Neutrophil (primary cell): ENCODE results near the gene ZSCAN26.

Experiments used
- H3K27ac ChIP-seq: fragments of 200-600 bp; sonication (generic); 2 replicates; pipeline ENCODE4 v1.5.1; 2016; ENCODE audit warnings: mild to moderate bottlenecking, moderate library complexity
- H3K27me3 ChIP-seq: fragments of 200-600 bp; sonication (generic); 2 replicates; pipeline ENCODE4 v1.6.0; 2016; ENCODE audit warnings: mild to moderate bottlenecking
- H3K36me3 ChIP-seq: fragments of 200-600 bp; sonication (generic); 2 replicates; pipeline ENCODE4 v1.5.1; 2017
- H3K4me1 ChIP-seq, 2 experiments: fragments of 200-600 bp in 1 of 2; sonication (generic) in 1 of 2; 1 replicate in 1 of 2; 2 replicates in 1 of 2; pipeline versions ENCODE4 v1.5.1 to v1.6.1; 2013 to 2016; ENCODE audit warnings: low read depth in 1 of 2, low read length in 1 of 2, mild to moderate bottlenecking in 1 of 2, moderate library complexity in 1 of 2; ENCODE audit not compliant: control insufficient read depth in 1 of 2, insufficient read depth in 1 of 2
- H3K4me3 ChIP-seq, 2 experiments: fragments of 200-600 bp in 1 of 2; sonication (generic) in 1 of 2; 1 replicate in 1 of 2; 2 replicates in 1 of 2; pipeline ENCODE4 v1.5.1; 2013 to 2016; ENCODE audit warnings: low read depth in 1 of 2, low read length in 1 of 2, mild to moderate bottlenecking in 1 of 2, moderate library complexity in 1 of 2
- H3K9me3 ChIP-seq: fragments of 200-600 bp; sonication (generic); 2 replicates; pipeline ENCODE4 v1.5.1; 2016
- TF ChIP-seq, protein P1 (sequence below): fragments of 200-600 bp; sonication (generic); IDR thresholded peaks from 2 replicates; pipeline ENCODE4 v1.5.1; 2016; ENCODE audit warnings: antibody characterized with exemption

Gene ZSCAN26

GRCh38 chr6:28266962-28267694 lies at the start of gene ZSCAN26:
Gene ZSCAN26 (plus strand): TSS chr6:28267143. CDS start chr6:28271920, 4,777 bp downstream.
- H3K4me3 ChIP-seq = peak within 1 kb of the TSS; percentile 65 to 70
- H3K27me3 ChIP-seq = peaks cover 29% of the 10 kb centered on the region
- peak within 1 kb of the TSS; percentile 54 for H3K27ac ChIP-seq
- H3K4me1 ChIP-seq = peaks cover 9 to 14% of the 10 kb centered on the region in 2 experiments
- H3K36me3 ChIP-seq = peaks cover 4% of the 10 kb centered on the region
- TF ChIP-seq, protein P1, sequence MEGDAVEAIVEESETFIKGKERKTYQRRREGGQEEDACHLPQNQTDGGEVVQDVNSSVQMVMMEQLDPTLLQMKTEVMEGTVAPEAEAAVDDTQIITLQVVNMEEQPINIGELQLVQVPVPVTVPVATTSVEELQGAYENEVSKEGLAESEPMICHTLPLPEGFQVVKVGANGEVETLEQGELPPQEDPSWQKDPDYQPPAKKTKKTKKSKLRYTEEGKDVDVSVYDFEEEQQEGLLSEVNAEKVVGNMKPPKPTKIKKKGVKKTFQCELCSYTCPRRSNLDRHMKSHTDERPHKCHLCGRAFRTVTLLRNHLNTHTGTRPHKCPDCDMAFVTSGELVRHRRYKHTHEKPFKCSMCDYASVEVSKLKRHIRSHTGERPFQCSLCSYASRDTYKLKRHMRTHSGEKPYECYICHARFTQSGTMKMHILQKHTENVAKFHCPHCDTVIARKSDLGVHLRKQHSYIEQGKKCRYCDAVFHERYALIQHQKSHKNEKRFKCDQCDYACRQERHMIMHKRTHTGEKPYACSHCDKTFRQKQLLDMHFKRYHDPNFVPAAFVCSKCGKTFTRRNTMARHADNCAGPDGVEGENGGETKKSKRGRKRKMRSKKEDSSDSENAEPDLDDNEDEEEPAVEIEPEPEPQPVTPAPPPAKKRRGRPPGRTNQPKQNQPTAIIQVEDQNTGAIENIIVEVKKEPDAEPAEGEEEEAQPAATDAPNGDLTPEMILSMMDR = no peak
- H3K9me3 ChIP-seq = no peaks in the 10 kb centered on the region

GRCh38 chr6:28217890-28218289 lies 49.1 kb upstream of the ZSCAN26 start:
- TF ChIP-seq, protein P1 = no peak
- Histone ChIP-seq H3K9me3 (no peaks in the 10 kb centered on the region), H3K27ac (no peak overlapping the region), H3K36me3 (no peaks in the 10 kb centered on the region), H3K4me3 (no peak overlapping the region), H3K27me3 (peaks cover 92% of the 10 kb centered on the region), H3K4me1 (peaks cover 5 to 11% of the 10 kb centered on the region in 2 experiments)

DNA sequence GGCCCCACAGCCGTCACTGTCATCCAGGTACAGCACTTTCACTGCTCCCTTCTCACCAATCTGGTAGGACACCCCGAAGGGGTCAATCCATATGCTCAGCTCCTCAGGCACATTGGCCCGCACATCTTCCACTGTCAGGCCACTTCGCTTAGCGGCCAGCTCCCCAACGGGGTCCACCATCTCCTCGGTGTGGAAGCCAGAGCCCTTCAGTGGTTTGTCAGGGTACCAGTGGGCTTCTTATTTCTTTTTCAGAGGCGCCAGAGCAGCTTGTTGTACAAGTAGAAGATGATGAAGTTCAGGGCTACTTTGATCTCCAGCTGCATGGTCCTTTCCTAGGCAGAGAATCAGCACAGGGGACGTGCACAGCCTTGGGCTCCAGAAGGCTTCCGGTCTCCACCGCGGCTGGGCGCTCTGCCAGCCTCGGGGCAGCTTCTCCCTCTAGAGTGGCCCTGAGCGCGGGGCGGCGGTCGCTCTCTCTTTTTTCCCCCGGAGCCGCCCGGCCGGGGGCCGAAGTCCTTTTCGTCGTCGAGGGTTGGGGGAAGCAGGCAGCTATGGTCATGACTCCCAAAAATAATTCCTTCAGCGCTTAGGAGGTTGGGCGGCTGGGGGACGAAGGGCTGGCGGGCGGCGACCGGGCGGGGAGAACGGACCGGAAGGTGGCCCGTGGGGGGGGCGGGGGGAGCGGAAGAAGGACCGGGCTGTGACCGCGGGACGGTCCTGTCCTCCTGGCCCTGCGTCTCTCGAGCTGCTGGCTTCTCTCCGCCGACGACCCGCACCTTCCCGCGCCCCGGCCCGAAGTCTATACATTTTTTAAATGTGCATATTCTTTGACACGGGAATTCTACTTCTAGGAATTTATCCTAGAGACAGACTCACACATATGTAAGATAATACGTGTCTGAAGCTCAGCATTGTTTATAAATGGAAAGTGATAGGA lies 48.4 kb upstream of the ZSCAN26 start:
- Histone ChIP-seq H3K9me3 (no peaks in the 10 kb centered on the region), H3K27me3 (peaks cover 92% of the 10 kb centered on the region), H3K4me3 (peak overlapping the region; percentile 64 to 66), H3K36me3 (no peaks in the 10 kb centered on the region), H3K27ac (peak overlapping the region; percentile 56), H3K4me1 (peaks cover 5 to 11% of the 10 kb centered on the region in 2 experiments)
- TF ChIP-seq, protein P1 = no peak

DNA sequence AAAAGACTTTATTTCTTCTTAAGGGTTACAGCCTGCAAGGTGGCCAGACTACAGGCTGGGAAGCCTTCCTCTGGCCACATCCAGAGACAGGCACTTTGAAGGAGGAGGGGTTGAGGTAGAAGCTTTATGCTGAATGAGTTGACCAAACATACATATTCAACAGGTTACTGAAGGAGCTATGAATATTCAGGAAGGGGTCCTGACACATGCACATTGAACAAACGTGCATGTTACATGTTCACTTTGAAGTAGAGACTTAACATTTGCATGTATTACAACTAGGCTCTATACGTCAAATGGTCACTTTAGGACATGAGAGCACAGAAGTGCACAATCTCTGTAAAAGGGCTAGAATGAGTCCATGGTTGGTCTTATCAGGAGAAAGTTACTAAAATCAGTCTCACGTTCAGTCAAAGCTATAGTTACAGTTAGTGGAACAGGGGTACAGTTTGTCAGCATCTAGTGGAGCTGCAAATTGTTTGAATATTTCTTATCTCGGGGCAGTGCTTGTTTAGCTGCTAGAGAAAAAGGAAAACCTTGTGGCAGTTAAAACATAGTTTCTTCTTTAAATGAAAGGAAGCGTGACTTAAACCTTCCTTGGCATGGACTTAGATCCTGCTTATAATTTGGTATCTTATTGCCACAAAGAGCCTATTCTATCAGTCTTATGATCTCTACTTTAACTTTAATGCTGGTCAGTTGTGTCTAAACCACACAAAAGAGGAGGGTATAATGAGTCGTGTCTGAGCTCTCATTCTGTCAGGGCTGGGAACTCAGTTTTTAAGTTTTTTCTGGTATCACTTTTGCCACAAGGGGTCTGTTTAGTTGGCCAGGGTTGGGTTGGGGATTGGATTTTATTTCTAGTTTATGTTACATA lies 46.4 kb upstream of the ZSCAN26 start:
- peaks cover 84% of the 10 kb centered on the region for H3K27me3 ChIP-seq
- no peaks in the 10 kb centered on the region for H3K9me3 ChIP-seq

More for the DNA sequence above, 46.4 kb upstream of the ZSCAN26 start:
- Histone ChIP-seq H3K4me1 (peaks cover 13 to 19% of the 10 kb centered on the region in 2 experiments), H3K27ac (no peak overlapping the region), H3K36me3 (no peaks in the 10 kb centered on the region), H3K4me3 (no peak overlapping the region)
- TF ChIP-seq, protein P1 = no peak
